ENCODE measurements around the gene PIAS1.
A peak's percentile ranks its signal among the peaks of the same experiment; 100 is the strongest.

PIAS1 gene

GRCh38 chr15:68100194-68100593 lies 46.1 kb downstream of the PIAS1 start:
- in situ Hi-C loops (cut with MboI; ENCODE audit: low pct_unique_long_range_greater_than_20kb, low sequenced_read_pairs), result no loop called here

GRCh38 chr15:68103603-68104002 lies 49.5 kb downstream of the PIAS1 start:
- DNase-seq, result no peak
- in situ Hi-C loops (cut with MboI; ENCODE audit: low pct_unique_long_range_greater_than_20kb, low sequenced_read_pairs), result no loop called here

More at GRCh38 chr15:68100194-68100593, 46.1 kb downstream of the PIAS1 start:
- no peak for DNase-seq

GRCh38 chr15:68106656-68107055 lies 52.5 kb downstream of the PIAS1 start:
- no peak for DNase-seq
- in situ Hi-C loops (cut with MboI; ENCODE audit: low pct_unique_long_range_greater_than_20kb, low sequenced_read_pairs), result no loop called here

- DNase-seq, result no peak
- in situ Hi-C loops (cut with MboI; ENCODE audit: low pct_unique_long_range_greater_than_20kb, low sequenced_read_pairs), result no loop called here
Observed at GRCh38 chr15:68107142-68107541, 53.0 kb downstream of the PIAS1 start.

- DNase-seq, result no peak
- in situ Hi-C loops (cut with MboI; ENCODE audit: low pct_unique_long_range_greater_than_20kb, low sequenced_read_pairs), result no loop called here
Observed at GRCh38 chr15:68112706-68113105, 58.6 kb downstream of the PIAS1 start.

GRCh38 chr15:68113273-68113672 lies 59.2 kb downstream of the PIAS1 start:
- DNase-seq, result no peak
- in situ Hi-C loops (cut with MboI; ENCODE audit: low pct_unique_long_range_greater_than_20kb, low sequenced_read_pairs), result no loop called here

- in situ Hi-C loops (cut with MboI; ENCODE audit: low pct_unique_long_range_greater_than_20kb, low sequenced_read_pairs), result no loop called here
- no peak for DNase-seq
Observed at GRCh38 chr15:68113751-68114150, 59.6 kb downstream of the PIAS1 start.

- DNase-seq, result peak; percentile 33
- in situ Hi-C loops (cut with MboI; ENCODE audit: low pct_unique_long_range_greater_than_20kb, low sequenced_read_pairs), result no loop called here
Observed at GRCh38 chr15:68114356-68114755, 60.2 kb downstream of the PIAS1 start.

- in situ Hi-C loops (cut with MboI; ENCODE audit: low pct_unique_long_range_greater_than_20kb, low sequenced_read_pairs), result no loop called here
- DNase-seq, result no peak
Observed at GRCh38 chr15:68114840-68115239, 60.7 kb downstream of the PIAS1 start.

- DNase-seq, result no peak
- in situ Hi-C loops (cut with MboI; ENCODE audit: low pct_unique_long_range_greater_than_20kb, low sequenced_read_pairs), result no loop called here
Observed at GRCh38 chr15:68124700-68125099, 70.6 kb downstream of the PIAS1 start.

- DNase-seq, result no peak
- in situ Hi-C loops (cut with MboI; ENCODE audit: low pct_unique_long_range_greater_than_20kb, low sequenced_read_pairs), result no loop called here
Observed at GRCh38 chr15:68126396-68126795, 72.3 kb downstream of the PIAS1 start.

- no peak for DNase-seq
- in situ Hi-C loops (cut with MboI; ENCODE audit: low pct_unique_long_range_greater_than_20kb, low sequenced_read_pairs), result no loop called here
Observed at GRCh38 chr15:68129072-68129471, 75.0 kb downstream of the PIAS1 start.

GRCh38 chr15:68130851-68131250 lies 76.7 kb downstream of the PIAS1 start:
- no peak for DNase-seq
- in situ Hi-C loops (cut with MboI; ENCODE audit: low pct_unique_long_range_greater_than_20kb, low sequenced_read_pairs), result no loop called here

GRCh38 chr15:68137096-68137495 lies 83.0 kb downstream of the PIAS1 start:
- DNase-seq, result no peak
- in situ Hi-C loops (cut with MboI; ENCODE audit: low pct_unique_long_range_greater_than_20kb, low sequenced_read_pairs), result no loop called here

- no peak for DNase-seq
- in situ Hi-C loops (cut with MboI; ENCODE audit: low pct_unique_long_range_greater_than_20kb, low sequenced_read_pairs), result no loop called here
Observed at GRCh38 chr15:68143129-68143528, 89.0 kb downstream of the PIAS1 start.

- in situ Hi-C loops (cut with MboI; ENCODE audit: low pct_unique_long_range_greater_than_20kb, low sequenced_read_pairs), result no loop called here
- DNase-seq, result no peak
Observed at GRCh38 chr15:68143785-68144184, 89.7 kb downstream of the PIAS1 start.

- in situ Hi-C loops (cut with MboI; ENCODE audit: low pct_unique_long_range_greater_than_20kb, low sequenced_read_pairs), result no loop called here
- DNase-seq, result no peak
Observed at GRCh38 chr15:68145706-68146105, 91.6 kb downstream of the PIAS1 start.

GRCh38 chr15:68148039-68148438 lies 93.9 kb downstream of the PIAS1 start:
- DNase-seq, result no peak
- in situ Hi-C loops (cut with MboI; ENCODE audit: low pct_unique_long_range_greater_than_20kb, low sequenced_read_pairs), result no loop called here

- in situ Hi-C loops (cut with MboI; ENCODE audit: low pct_unique_long_range_greater_than_20kb, low sequenced_read_pairs), result no loop called here
- no peak for DNase-seq
Observed at GRCh38 chr15:68149059-68149458, 94.9 kb downstream of the PIAS1 start.

- in situ Hi-C loops (cut with MboI; ENCODE audit: low pct_unique_long_range_greater_than_20kb, low sequenced_read_pairs), result no loop called here
- DNase-seq, result no peak
Observed at GRCh38 chr15:68150187-68150586, 96.1 kb downstream of the PIAS1 start.

- DNase-seq, result no peak
- in situ Hi-C loops (cut with MboI; ENCODE audit: low pct_unique_long_range_greater_than_20kb, low sequenced_read_pairs), result no loop called here
Observed at GRCh38 chr15:68151277-68151676, 97.2 kb downstream of the PIAS1 start.

- no peak for DNase-seq
- in situ Hi-C loops (cut with MboI; ENCODE audit: low pct_unique_long_range_greater_than_20kb, low sequenced_read_pairs), result no loop called here
Observed at GRCh38 chr15:68152342-68152741, 98.2 kb downstream of the PIAS1 start.

All from KBM-7 (cell line).